ENCODE measurements around the gene ADAM8. TPM values are rescaled to one million over a fixed set of nuclear protein-coding genes. Genes with fewer than 3 reads are reported as not detected.

Gene ADAM8
- total and polyA plus RNA-seq, 2 donors = 8.3 to 19.2 TPM

GRCh38 chr10:133318494-133319127 lies 41.9 kb upstream of the ADAM8 start:
- Histone ChIP-seq H3K36me3 (ENCODE audit: control insufficient read depth in 2 of 2, insufficient read depth in 2 of 2, low read length in 1 of 2) (no peaks in the 10 kb centered on the region), H3K4me1 (ENCODE audit: control insufficient read depth in 2 of 2, insufficient read depth in 2 of 2, low read length in 2 of 2) (no peaks in the 10 kb centered on the region), H3K27me3 (ENCODE audit: control insufficient read depth in 2 of 2, insufficient read depth in 1 of 2, low read length in 1 of 2) (peaks cover 6 to 18% of the 10 kb centered on the region in 2 donors), H3K27ac (ENCODE audit: low read depth in 1 of 2, low read length in 1 of 2) (no peak overlapping the region), H3K4me3 (ENCODE audit: low read length in 2 of 2) (peak overlapping the region in 1 of 2 donors; percentile 45), H3K9me3 (ENCODE audit: control insufficient read depth in 2 of 2, insufficient read depth in 1 of 2, low read length in 1 of 2) (peaks cover 0 to 3% of the 10 kb centered on the region in 2 donors)
- 9% methylated on average over 51 of the region's 51 CpGs for WGBS
- peak in 3 of 9 donors; percentile 22 to 48 (median 46) for DNase-seq (ENCODE audit: low read depth in 6 of 9, low spot score in 9 of 9)

GRCh38 chr10:133316732-133317131 lies 40.1 kb upstream of the ADAM8 start:
- no peaks in the 10 kb centered on the region for H3K4me1 ChIP-seq (ENCODE audit: control insufficient read depth in 2 of 2, insufficient read depth in 2 of 2, low read length in 2 of 2)
- H3K27ac ChIP-seq (ENCODE audit: low read depth in 1 of 2, low read length in 1 of 2) = no peak overlapping the region
- peaks cover 6 to 18% of the 10 kb centered on the region in 2 donors for H3K27me3 ChIP-seq (ENCODE audit: control insufficient read depth in 2 of 2, insufficient read depth in 1 of 2, low read length in 1 of 2)
- no peak overlapping the region for H3K4me3 ChIP-seq (ENCODE audit: low read length in 2 of 2)
- peaks cover 9 to 16% of the 10 kb centered on the region in 2 donors for H3K36me3 ChIP-seq (ENCODE audit: control insufficient read depth in 2 of 2, insufficient read depth in 2 of 2, low read length in 1 of 2)
- peaks cover 0 to 3% of the 10 kb centered on the region in 2 donors for H3K9me3 ChIP-seq (ENCODE audit: control insufficient read depth in 2 of 2, insufficient read depth in 1 of 2, low read length in 1 of 2)
- WGBS = 93% methylated on average over 7 of the region's 7 CpGs
- DNase-seq (ENCODE audit: low read depth in 6 of 9, low spot score in 9 of 9) = no peak

- no peak for DNase-seq (ENCODE audit: low read depth in 6 of 9, low spot score in 9 of 9)
- Histone ChIP-seq H3K36me3 (ENCODE audit: control insufficient read depth in 2 of 2, insufficient read depth in 2 of 2, low read length in 1 of 2) (peaks cover 14 to 20% of the 10 kb centered on the region in 2 donors), H3K27ac (ENCODE audit: low read depth in 1 of 2, low read length in 1 of 2) (no peak overlapping the region), H3K27me3 (ENCODE audit: control insufficient read depth in 2 of 2, insufficient read depth in 1 of 2, low read length in 1 of 2) (peaks cover 6 to 18% of the 10 kb centered on the region in 2 donors), H3K9me3 (ENCODE audit: control insufficient read depth in 2 of 2, insufficient read depth in 1 of 2, low read length in 1 of 2) (peaks cover 0 to 3% of the 10 kb centered on the region in 2 donors), H3K4me1 (ENCODE audit: control insufficient read depth in 2 of 2, insufficient read depth in 2 of 2, low read length in 2 of 2) (no peaks in the 10 kb centered on the region), H3K4me3 (ENCODE audit: low read length in 2 of 2) (no peak overlapping the region)
- 79% methylated on average over 9 of the region's 9 CpGs for WGBS
These were observed 39.6 kb upstream of the ADAM8 start for GRCh38 chr10:133316266-133316665.

GRCh38 chr10:133315847-133316246 lies 39.2 kb upstream of the ADAM8 start:
- DNase-seq (ENCODE audit: low read depth in 6 of 9, low spot score in 9 of 9) = no peak
- 68% methylated on average over 5 of the region's 5 CpGs for WGBS
- Histone ChIP-seq H3K4me3 (ENCODE audit: low read length in 2 of 2) (no peak overlapping the region), H3K4me1 (ENCODE audit: control insufficient read depth in 2 of 2, insufficient read depth in 2 of 2, low read length in 2 of 2) (no peaks in the 10 kb centered on the region), H3K9me3 (ENCODE audit: control insufficient read depth in 2 of 2, insufficient read depth in 1 of 2, low read length in 1 of 2) (peaks cover 0 to 1% of the 10 kb centered on the region in 2 donors), H3K27ac (ENCODE audit: low read depth in 1 of 2, low read length in 1 of 2) (no peak overlapping the region), H3K36me3 (ENCODE audit: control insufficient read depth in 2 of 2, insufficient read depth in 2 of 2, low read length in 1 of 2) (peaks cover 15 to 21% of the 10 kb centered on the region in 2 donors), H3K27me3 (ENCODE audit: control insufficient read depth in 2 of 2, insufficient read depth in 1 of 2, low read length in 1 of 2) (peaks cover 6 to 17% of the 10 kb centered on the region in 2 donors)

GRCh38 chr10:133314911-133315310 lies 38.2 kb upstream of the ADAM8 start:
- Histone ChIP-seq H3K27me3 (ENCODE audit: control insufficient read depth in 2 of 2, insufficient read depth in 1 of 2, low read length in 1 of 2) (peaks cover 6 to 14% of the 10 kb centered on the region in 2 donors), H3K4me1 (ENCODE audit: control insufficient read depth in 2 of 2, insufficient read depth in 2 of 2, low read length in 2 of 2) (peaks cover 0 to under 1% of the 10 kb centered on the region in 2 donors), H3K36me3 (ENCODE audit: control insufficient read depth in 2 of 2, insufficient read depth in 2 of 2, low read length in 1 of 2) (peaks cover 23 to 30% of the 10 kb centered on the region in 2 donors), H3K9me3 (ENCODE audit: control insufficient read depth in 2 of 2, insufficient read depth in 1 of 2, low read length in 1 of 2) (peaks cover 2 to 6% of the 10 kb centered on the region in 2 donors), H3K4me3 (ENCODE audit: low read length in 2 of 2) (no peak overlapping the region), H3K27ac (ENCODE audit: low read depth in 1 of 2, low read length in 1 of 2) (no peak overlapping the region)
- no peak for DNase-seq (ENCODE audit: low read depth in 6 of 9, low spot score in 9 of 9)
- WGBS = 95% methylated on average over 12 of the region's 12 CpGs

GRCh38 chr10:133313192-133313591 lies 36.5 kb upstream of the ADAM8 start:
- Histone ChIP-seq H3K9me3 (ENCODE audit: control insufficient read depth in 2 of 2, insufficient read depth in 1 of 2, low read length in 1 of 2) (peaks cover 2 to 15% of the 10 kb centered on the region in 2 donors), H3K27ac (ENCODE audit: low read depth in 1 of 2, low read length in 1 of 2) (no peak overlapping the region), H3K4me1 (ENCODE audit: control insufficient read depth in 2 of 2, insufficient read depth in 2 of 2, low read length in 2 of 2) (peaks cover 4 to 8% of the 10 kb centered on the region in 2 donors), H3K4me3 (ENCODE audit: low read length in 2 of 2) (no peak overlapping the region), H3K27me3 (ENCODE audit: control insufficient read depth in 2 of 2, insufficient read depth in 1 of 2, low read length in 1 of 2) (no peaks in the 10 kb centered on the region), H3K36me3 (ENCODE audit: control insufficient read depth in 2 of 2, insufficient read depth in 2 of 2, low read length in 1 of 2) (peaks cover 27 to 35% of the 10 kb centered on the region in 2 donors)
- no peak for DNase-seq (ENCODE audit: low read depth in 6 of 9, low spot score in 9 of 9)
- 93% methylated on average over 4 of the region's 4 CpGs for WGBS

GRCh38 chr10:133312769-133313145 lies 36.1 kb upstream of the ADAM8 start:
- DNase-seq (ENCODE audit: low read depth in 6 of 9, low spot score in 9 of 9) = no peak
- Histone ChIP-seq H3K9me3 (ENCODE audit: control insufficient read depth in 2 of 2, insufficient read depth in 1 of 2, low read length in 1 of 2) (peaks cover 2 to 15% of the 10 kb centered on the region in 2 donors), H3K4me1 (ENCODE audit: control insufficient read depth in 2 of 2, insufficient read depth in 2 of 2, low read length in 2 of 2) (peaks cover 6 to 8% of the 10 kb centered on the region in 2 donors), H3K27me3 (ENCODE audit: control insufficient read depth in 2 of 2, insufficient read depth in 1 of 2, low read length in 1 of 2) (no peaks in the 10 kb centered on the region), H3K4me3 (ENCODE audit: low read length in 2 of 2) (no peak overlapping the region), H3K27ac (ENCODE audit: low read depth in 1 of 2, low read length in 1 of 2) (no peak overlapping the region), H3K36me3 (ENCODE audit: control insufficient read depth in 2 of 2, insufficient read depth in 2 of 2, low read length in 1 of 2) (peaks cover 27 to 35% of the 10 kb centered on the region in 2 donors)
- WGBS = 98% methylated on average over 9 of the region's 9 CpGs

GRCh38 chr10:133312016-133312768 lies 35.5 kb upstream of the ADAM8 start:
- Histone ChIP-seq H3K27me3 (ENCODE audit: control insufficient read depth in 2 of 2, insufficient read depth in 1 of 2, low read length in 1 of 2) (no peaks in the 10 kb centered on the region), H3K9me3 (ENCODE audit: control insufficient read depth in 2 of 2, insufficient read depth in 1 of 2, low read length in 1 of 2) (peaks cover 2 to 15% of the 10 kb centered on the region in 2 donors), H3K4me1 (ENCODE audit: control insufficient read depth in 2 of 2, insufficient read depth in 2 of 2, low read length in 2 of 2) (peaks cover 8 to 12% of the 10 kb centered on the region in 2 donors), H3K36me3 (ENCODE audit: control insufficient read depth in 2 of 2, insufficient read depth in 2 of 2, low read length in 1 of 2) (peaks cover 27 to 35% of the 10 kb centered on the region in 2 donors), H3K4me3 (ENCODE audit: low read length in 2 of 2) (no peak overlapping the region), H3K27ac (ENCODE audit: low read depth in 1 of 2, low read length in 1 of 2) (no peak overlapping the region)
- DNase-seq (ENCODE audit: low read depth in 6 of 9, low spot score in 9 of 9) = no peak
- WGBS = 97% methylated on average over 23 of the region's 23 CpGs

- Histone ChIP-seq H3K9me3 (ENCODE audit: control insufficient read depth in 2 of 2, insufficient read depth in 1 of 2, low read length in 1 of 2) (peaks cover 2 to 15% of the 10 kb centered on the region in 2 donors), H3K4me1 (ENCODE audit: control insufficient read depth in 2 of 2, insufficient read depth in 2 of 2, low read length in 2 of 2) (peaks cover 11 to 16% of the 10 kb centered on the region in 2 donors), H3K36me3 (ENCODE audit: control insufficient read depth in 2 of 2, insufficient read depth in 2 of 2, low read length in 1 of 2) (peaks cover 27 to 35% of the 10 kb centered on the region in 2 donors), H3K27ac (ENCODE audit: low read depth in 1 of 2, low read length in 1 of 2) (no peak overlapping the region), H3K27me3 (ENCODE audit: control insufficient read depth in 2 of 2, insufficient read depth in 1 of 2, low read length in 1 of 2) (no peaks in the 10 kb centered on the region), H3K4me3 (ENCODE audit: low read length in 2 of 2) (no peak overlapping the region)
- no peak for DNase-seq (ENCODE audit: low read depth in 6 of 9, low spot score in 9 of 9)
- 97% methylated on average over 10 of the region's 10 CpGs for WGBS
These were observed 34.9 kb upstream of the ADAM8 start for GRCh38 chr10:133311570-133311969.

Measured in thymus (tissue), 11 donors.